Measurements from ENCODE around the gene LPIN1.
"Not testable (repeated sequence)": the region's sequence is repeated elsewhere in the genome, so short reads cannot be mapped to it uniquely, and the experiment has no call there.

The LPIN1 gene

GRCh38 chr2:11713815-11714214 lies 32.6 kb upstream of the LPIN1 start:
- DNase-seq (ENCODE audit: low read depth in 4 of 4, low spot score in 1 of 4), result no peak

- no peak for DNase-seq (ENCODE audit: low read depth in 4 of 4, low spot score in 1 of 4)
Measured at GRCh38 chr2:11715987-11716652, 30.3 kb upstream of the LPIN1 start.

GRCh38 chr2:11716689-11717321 lies 29.6 kb upstream of the LPIN1 start:
- DNase-seq (ENCODE audit: low read depth in 4 of 4, low spot score in 1 of 4), result no peak

- DNase-seq (ENCODE audit: low read depth in 4 of 4, low spot score in 1 of 4), result no peak
Measured at GRCh38 chr2:11717623-11718022, 28.8 kb upstream of the LPIN1 start.

- DNase-seq (ENCODE audit: low read depth in 4 of 4, low spot score in 1 of 4), result no peak
Measured at GRCh38 chr2:11718606-11719005, 27.8 kb upstream of the LPIN1 start.

GRCh38 chr2:11719230-11719977 lies 27.0 kb upstream of the LPIN1 start:
- no peak for DNase-seq (ENCODE audit: low read depth in 4 of 4, low spot score in 1 of 4)

GRCh38 chr2:11720752-11721151 lies 25.7 kb upstream of the LPIN1 start:
- no peak for DNase-seq (ENCODE audit: low read depth in 4 of 4, low spot score in 1 of 4)

GRCh38 chr2:11722292-11723060 lies 24.0 kb upstream of the LPIN1 start:
- no peak for DNase-seq (ENCODE audit: low read depth in 4 of 4, low spot score in 1 of 4)

GRCh38 chr2:11723061-11723371 lies 23.4 kb upstream of the LPIN1 start:
- DNase-seq (ENCODE audit: low read depth in 4 of 4, low spot score in 1 of 4), result no peak

GRCh38 chr2:11724151-11724550 lies 22.3 kb upstream of the LPIN1 start:
- no peak for DNase-seq (ENCODE audit: low read depth in 4 of 4, low spot score in 1 of 4)

GRCh38 chr2:11726384-11726783 lies 20.0 kb upstream of the LPIN1 start:
- DNase-seq (ENCODE audit: low read depth in 4 of 4, low spot score in 1 of 4), result no peak

GRCh38 chr2:11729362-11730212 lies 16.8 kb upstream of the LPIN1 start:
- no peak for DNase-seq (ENCODE audit: low read depth in 4 of 4, low spot score in 1 of 4)

GRCh38 chr2:11731214-11731984 lies 15.0 kb upstream of the LPIN1 start:
- DNase-seq (ENCODE audit: low read depth in 4 of 4, low spot score in 1 of 4), result not testable (repeated sequence)

GRCh38 chr2:11732587-11732986 lies 13.8 kb upstream of the LPIN1 start:
- no peak for DNase-seq (ENCODE audit: low read depth in 4 of 4, low spot score in 1 of 4)

- DNase-seq (ENCODE audit: low read depth in 4 of 4, low spot score in 1 of 4), result not testable (repeated sequence)
Measured at GRCh38 chr2:11737852-11738251, 8.6 kb upstream of the LPIN1 start.

- no peak for DNase-seq (ENCODE audit: low read depth in 4 of 4, low spot score in 1 of 4)
Measured at GRCh38 chr2:11738589-11739436, 7.6 kb upstream of the LPIN1 start.

GRCh38 chr2:11740723-11741122 lies 5.7 kb upstream of the LPIN1 start:
- no peak for DNase-seq (ENCODE audit: low read depth in 4 of 4, low spot score in 1 of 4)

- DNase-seq (ENCODE audit: low read depth in 4 of 4, low spot score in 1 of 4), result no peak
Measured at GRCh38 chr2:11742317-11742701, 4.1 kb upstream of the LPIN1 start.

GRCh38 chr2:11742702-11743357 lies 3.6 kb upstream of the LPIN1 start:
- no peak for DNase-seq (ENCODE audit: low read depth in 4 of 4, low spot score in 1 of 4)

All from stimulated activated CD4-positive, alpha-beta T cell treated with anti-CD3 and anti-CD28 coated beads, Interleukin-1b, Interleukin-23, amount 100 ng/mL, for 24 hours (primary cell).